Thyroid gland (tissue), 4 donors: ENCODE data around the gene LAMA2.

ENCODE experiments used
- CTCF ChIP-seq, 6 experiments: fragments of 200-600 bp in 3 of 6; fragments of 450-650 bp in 3 of 6; sonication (generic) in 3 of 6; IDR thresholded peaks; one replicate each; pipeline ENCODE4 v1.5.1; 2016 to 2019; ENCODE audit warnings: antibody characterized with exemption in 6 of 6, mild to moderate bottlenecking in 2 of 6, inconsistent platforms in 1 of 6, moderate library complexity in 1 of 6
- POLR2A ChIP-seq, 2 donors: fragments of 450-650 bp; IDR thresholded peaks; one replicate each; pipeline ENCODE4 v1.6.1; 2017; ENCODE audit warnings: antibody characterized with exemption in 2 of 2, mild to moderate bottlenecking in 2 of 2, moderate library complexity in 1 of 2

DNA sequence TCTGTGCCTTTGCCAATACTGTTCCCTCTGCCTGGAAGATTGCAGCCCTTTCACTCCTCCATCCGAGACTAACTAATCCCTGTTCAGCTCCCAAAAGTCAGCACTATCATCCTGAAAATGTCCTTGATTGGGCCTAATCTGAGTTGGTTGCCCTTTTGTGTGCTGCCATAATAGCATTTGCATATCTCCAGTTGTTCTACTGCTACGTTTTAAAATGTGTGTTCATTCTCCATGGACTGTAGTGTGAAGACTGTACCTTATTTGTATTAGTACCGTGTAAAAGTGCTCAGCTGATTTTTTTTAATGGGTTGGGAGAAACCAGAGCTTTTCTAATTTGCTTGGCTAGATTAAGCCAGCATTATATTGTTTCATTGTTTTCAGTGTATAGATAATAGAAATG is 401.3 kb downstream of the LAMA2 start:
- TF ChIP-seq CTCF (IDR thresholded peaks at IDR 0.05) (no peak), POLR2A (IDR thresholded peaks at IDR 0.05) (no peak)
